Astrocyte (in vitro differentiated cells and primary cell): ENCODE measurements around the gene TRIM59.

Experiments
- EZH2 ChIP-seq: IDR thresholded peaks from 2 replicates; pipeline ENCODE4 v1.6.1; 2012; ENCODE audit warnings: mild to moderate bottlenecking, low read length, inconsistent platforms; ENCODE audit not compliant: insufficient read depth
- TF ChIP-seq, protein P1 (sequence below): IDR thresholded peaks from 2 replicates; pipeline ENCODE4 v1.5.1; 2011; ENCODE audit warnings: low read depth, mild to moderate bottlenecking, inconsistent platforms, low read length, moderate library complexity; ENCODE audit not compliant: insufficient read depth

DNA sequence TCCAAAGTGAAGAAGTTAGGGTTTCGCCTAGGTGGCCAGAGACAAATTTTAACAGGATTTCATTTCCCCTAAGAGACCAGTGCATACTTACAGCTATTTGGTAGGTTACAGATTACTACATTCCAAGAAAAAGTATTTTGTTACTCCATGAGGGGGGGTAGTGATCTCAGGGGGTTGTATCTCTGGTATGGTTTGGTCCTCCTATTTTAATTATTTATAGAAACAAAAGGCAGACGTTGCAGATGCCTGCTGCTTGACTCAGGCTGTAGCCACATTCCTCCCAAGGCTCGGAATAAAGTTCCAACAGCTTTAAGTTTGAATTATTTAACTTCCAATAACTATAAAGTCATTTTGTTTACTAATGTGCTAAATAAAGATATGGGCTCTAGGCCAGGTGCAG, 1.3 kb upstream of the TRIM59 start:
- TF ChIP-seq, protein P1, sequence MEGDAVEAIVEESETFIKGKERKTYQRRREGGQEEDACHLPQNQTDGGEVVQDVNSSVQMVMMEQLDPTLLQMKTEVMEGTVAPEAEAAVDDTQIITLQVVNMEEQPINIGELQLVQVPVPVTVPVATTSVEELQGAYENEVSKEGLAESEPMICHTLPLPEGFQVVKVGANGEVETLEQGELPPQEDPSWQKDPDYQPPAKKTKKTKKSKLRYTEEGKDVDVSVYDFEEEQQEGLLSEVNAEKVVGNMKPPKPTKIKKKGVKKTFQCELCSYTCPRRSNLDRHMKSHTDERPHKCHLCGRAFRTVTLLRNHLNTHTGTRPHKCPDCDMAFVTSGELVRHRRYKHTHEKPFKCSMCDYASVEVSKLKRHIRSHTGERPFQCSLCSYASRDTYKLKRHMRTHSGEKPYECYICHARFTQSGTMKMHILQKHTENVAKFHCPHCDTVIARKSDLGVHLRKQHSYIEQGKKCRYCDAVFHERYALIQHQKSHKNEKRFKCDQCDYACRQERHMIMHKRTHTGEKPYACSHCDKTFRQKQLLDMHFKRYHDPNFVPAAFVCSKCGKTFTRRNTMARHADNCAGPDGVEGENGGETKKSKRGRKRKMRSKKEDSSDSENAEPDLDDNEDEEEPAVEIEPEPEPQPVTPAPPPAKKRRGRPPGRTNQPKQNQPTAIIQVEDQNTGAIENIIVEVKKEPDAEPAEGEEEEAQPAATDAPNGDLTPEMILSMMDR, result peak; percentile 9
- no peak for TF ChIP-seq EZH2
